Posterior cingulate gyrus (tissue), 11 donors: Measurements from ENCODE around the gene FAM3A.

Experiments
- DNase-seq, 10 donors: peaks; one replicate each; pipeline versions ENCODE4 v3.0.0 to v3.0.0-alpha.2; 2020 to 2021; ENCODE audit warnings: mixed read lengths in 3 of 10
- intact Hi-C: fragments of 100-400 bp; cut with DNase I; formaldehyde crosslinking; loops from one replicate; pipeline ENCODE4 v1.15.1; 2023

FAM3A gene

GRCh38 chrX:154535892-154536291 is 19.9 kb upstream of the FAM3A start:
- peak in 1 of 10 donors; percentile 78 for DNase-seq
- intact Hi-C loops: no loop called here

- intact Hi-C loops: loop anchor here (5.0 kb wide), 1 partner anchor 137 kb away; the partner anchor contains the start of gene RPL10
- peak; percentile 82 to 99 (median 92) for DNase-seq
Measured at GRCh38 chrX:154534526-154535322, 18.7 kb upstream of the FAM3A start.

- intact Hi-C loops: loop anchor here (5.0 kb wide), 1 partner anchor 135 kb away; the partner anchor contains the start of gene RPL10
- no peak for DNase-seq
Measured at GRCh38 chrX:154532690-154533089, 16.7 kb upstream of the FAM3A start.

- intact Hi-C loops: loop anchor here (5.0 kb wide), 1 partner anchor 134 kb away; the partner anchor contains the start of gene RPL10
- DNase-seq: no peak
Measured at GRCh38 chrX:154531626-154532025, 15.6 kb upstream of the FAM3A start.

- DNase-seq: no peak
- intact Hi-C loops: loop anchor here (5.0 kb wide), 1 partner anchor 133 kb away; the partner anchor contains the start of gene RPL10
Measured at GRCh38 chrX:154530286-154530685, 14.3 kb upstream of the FAM3A start.

GRCh38 chrX:154529206-154529612 is 13.2 kb upstream of the FAM3A start:
- intact Hi-C loops: no loop called here
- no peak for DNase-seq

GRCh38 chrX:154526901-154527675 is 11.1 kb upstream of the FAM3A start:
- peak; percentile 49 to 96 (median 72) for DNase-seq
- intact Hi-C loops: no loop called here

GRCh38 chrX:154525606-154526490 is 9.8 kb upstream of the FAM3A start:
- intact Hi-C loops: no loop called here
- no peak for DNase-seq

- intact Hi-C loops: no loop called here
- no peak for DNase-seq
Measured at GRCh38 chrX:154519389-154519788, 3.4 kb upstream of the FAM3A start.

GRCh38 chrX:154517101-154517781 is 1.2 kb upstream of the FAM3A start:
- peak in 2 of 10 donors; percentile 80 to 85 for DNase-seq
- intact Hi-C loops: no loop called here

GRCh38 chrX:154516656-154517100 is 646 bp upstream of the FAM3A start:
- DNase-seq: peak in 1 of 10 donors; percentile 43
- intact Hi-C loops: no loop called here

- peak in 2 of 10 donors; percentile 83 to 85 for DNase-seq
- intact Hi-C loops: no loop called here
Measured at GRCh38 chrX:154515090-154515965, 704 bp downstream of the FAM3A start.

GRCh38 chrX:154513716-154514115 is 2.3 kb downstream of the FAM3A start:
- intact Hi-C loops: no loop called here
- no peak for DNase-seq

GRCh38 chrX:154512879-154513553 is 3.0 kb downstream of the FAM3A start:
- peak in 2 of 10 donors; percentile 40 to 53 for DNase-seq
- intact Hi-C loops: no loop called here

- DNase-seq: peak in 2 of 10 donors; percentile 24 to 42
Measured at GRCh38 chrX:154511761-154512160, 4.3 kb downstream of the FAM3A start.

GRCh38 chrX:154509455-154509854 is 6.6 kb downstream of the FAM3A start:
- DNase-seq: no peak
- intact Hi-C loops: no loop called here

More at GRCh38 chrX:154511761-154512160, 4.3 kb downstream of the FAM3A start:
- intact Hi-C loops: no loop called here

- intact Hi-C loops: no loop called here
- peak in 1 of 10 donors; percentile 79 for DNase-seq
Measured at GRCh38 chrX:154508384-154508745, 7.7 kb downstream of the FAM3A start.
